Suprapubic skin (tissue), 4 donors: ENCODE results near the gene ADAP1.

ENCODE experiments used
- CTCF ChIP-seq, 2 donors: fragments of 200-600 bp in 1 of 2; fragments of 450-650 bp in 1 of 2; sonication (generic) in 1 of 2; IDR thresholded peaks; one replicate each; pipeline ENCODE4 v1.5.1; 2016 to 2019; ENCODE audit warnings: antibody characterized with exemption in 2 of 2, mild to moderate bottlenecking in 1 of 2, moderate library complexity in 1 of 2
- EP300 ChIP-seq: sonication (generic); formaldehyde crosslinking; IDR thresholded peaks from one replicate; pipeline ENCODE4 v1.6.1; 2017; ENCODE audit warnings: antibody characterized with exemption
- POLR2AphosphoS5 ChIP-seq, 3 donors: sonication (generic); formaldehyde crosslinking; IDR thresholded peaks; one replicate each; pipeline ENCODE4 v1.6.1; 2017; ENCODE audit warnings: antibody characterized with exemption in 3 of 3

GRCh38 chr7:957418-958220 is 3.1 kb upstream of the ADAP1 start:
- no peak for TF ChIP-seq POLR2AphosphoS5 (IDR thresholded peaks at IDR 0.05)
- no peak for TF ChIP-seq CTCF (IDR thresholded peaks at IDR 0.05)
- no peak for TF ChIP-seq EP300
